Adrenal gland (tissue), 5 donors: ENCODE data around the gene TRDN.

Source experiments
- CTCF ChIP-seq, 6 experiments: fragments of 450-650 bp in 4 of 6; fragments of 200-600 bp in 2 of 6; sonication (generic) in 1 of 6; IDR thresholded peaks; 1 replicate in 5 of 6; 2 replicates in 1 of 6; pipeline versions ENCODE4 v1.5.1 to v1.8.0; 2016 to 2021; ENCODE audit warnings: antibody characterized with exemption in 6 of 6, mild to moderate bottlenecking in 2 of 6, moderate library complexity in 1 of 6
- POLR2A ChIP-seq, 2 donors: fragments of 450-650 bp; IDR thresholded peaks; one replicate each; pipeline ENCODE4 v1.6.1; 2017; ENCODE audit warnings: antibody characterized with exemption in 2 of 2, mild to moderate bottlenecking in 2 of 2, moderate library complexity in 1 of 2
- donor health status: DM: no; HTN: no; CAD: no.

GRCh38 chr6:123592426-123592825 is 44.3 kb downstream of the TRDN start:
- TF ChIP-seq CTCF (IDR thresholded peaks at IDR 0.05) = no peak
- no peak for TF ChIP-seq POLR2A (IDR thresholded peaks at IDR 0.05)
